ENCODE measurements around the gene TMED1. TPM values are rescaled to one million over a fixed set of nuclear protein-coding genes. Genes with fewer than 3 reads are reported as not detected.

The TMED1 gene
- total RNA-seq, 1 experiment from 2014 or later: 32.3 TPM

DNA sequence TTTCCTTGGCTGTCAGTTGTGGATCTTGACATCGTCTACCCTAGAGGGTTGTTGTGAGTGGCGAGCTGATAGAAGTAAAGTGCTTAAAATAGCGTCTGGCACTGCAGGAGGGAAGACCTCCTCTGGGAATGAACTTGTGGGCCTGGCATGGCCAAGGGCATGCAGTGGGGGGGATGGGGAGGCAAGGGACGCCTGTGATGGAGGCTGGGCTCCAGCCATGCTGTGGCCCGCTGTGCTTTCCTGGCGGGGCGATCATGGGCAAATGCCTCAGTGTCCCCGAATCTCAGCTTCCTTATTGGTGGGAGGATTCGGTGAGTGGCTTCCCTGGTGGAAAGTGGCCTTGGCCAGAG lies 46.1 kb upstream of the TMED1 start:
- TF ChIP-seq, protein P1, sequence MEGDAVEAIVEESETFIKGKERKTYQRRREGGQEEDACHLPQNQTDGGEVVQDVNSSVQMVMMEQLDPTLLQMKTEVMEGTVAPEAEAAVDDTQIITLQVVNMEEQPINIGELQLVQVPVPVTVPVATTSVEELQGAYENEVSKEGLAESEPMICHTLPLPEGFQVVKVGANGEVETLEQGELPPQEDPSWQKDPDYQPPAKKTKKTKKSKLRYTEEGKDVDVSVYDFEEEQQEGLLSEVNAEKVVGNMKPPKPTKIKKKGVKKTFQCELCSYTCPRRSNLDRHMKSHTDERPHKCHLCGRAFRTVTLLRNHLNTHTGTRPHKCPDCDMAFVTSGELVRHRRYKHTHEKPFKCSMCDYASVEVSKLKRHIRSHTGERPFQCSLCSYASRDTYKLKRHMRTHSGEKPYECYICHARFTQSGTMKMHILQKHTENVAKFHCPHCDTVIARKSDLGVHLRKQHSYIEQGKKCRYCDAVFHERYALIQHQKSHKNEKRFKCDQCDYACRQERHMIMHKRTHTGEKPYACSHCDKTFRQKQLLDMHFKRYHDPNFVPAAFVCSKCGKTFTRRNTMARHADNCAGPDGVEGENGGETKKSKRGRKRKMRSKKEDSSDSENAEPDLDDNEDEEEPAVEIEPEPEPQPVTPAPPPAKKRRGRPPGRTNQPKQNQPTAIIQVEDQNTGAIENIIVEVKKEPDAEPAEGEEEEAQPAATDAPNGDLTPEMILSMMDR (conservative IDR thresholded peaks at IDR 0.05): no peak
- peaks cover 3% of the 10 kb centered on the region for H4K20me1 ChIP-seq (ENCODE audit: control insufficient read depth, insufficient read depth, insufficient read length)
- H3K4me2 ChIP-seq (ENCODE audit: insufficient read depth, insufficient read length, low read length): peak overlapping the region; percentile 32
- H3K79me1 ChIP-seq (ENCODE audit: insufficient read depth, low read depth, low read length, poor library complexity, severe bottlenecking): peaks cover 2% of the 10 kb centered on the region
- H2BK20ac ChIP-seq (ENCODE audit: low read depth, low read length, poor library complexity, severe bottlenecking): no peak overlapping the region
- H3K9me3 ChIP-seq (ENCODE audit: control insufficient read depth, low read depth, low read length): no peaks in the 10 kb centered on the region
- H4K91ac ChIP-seq (ENCODE audit: insufficient read length, low read depth, low read length): no peak overlapping the region
- no peaks in the 10 kb centered on the region for H3K23me2 ChIP-seq (ENCODE audit: insufficient read length, low read depth, low read length, poor library complexity, severe bottlenecking)
- peaks cover 54 to 70% of the 10 kb centered on the region in 2 experiments for H3K4me1 Mint-ChIP-seq
- H3K27ac Mint-ChIP-seq: peak overlapping the region; percentile 88 to 97 (median 94); a peak in 4 of 7 replicates
- H2BK15ac ChIP-seq (ENCODE audit: low read depth, low read length): no peak overlapping the region
- no peak overlapping the region for H3K4ac ChIP-seq (ENCODE audit: low read depth, low read length)
- no peak overlapping the region; the same call in 1 of the 2 replicates for H3K14ac ChIP-seq (ENCODE audit: insufficient read depth, low read length)
- peaks cover 16% of the 10 kb centered on the region; the same call in 1 of the 2 replicates for H3K4me1 ChIP-seq (ENCODE audit: insufficient read depth, low read length)
- H3K27ac ChIP-seq (ENCODE audit: insufficient read length, low read depth, low read length): no peak overlapping the region
- no peaks in the 10 kb centered on the region for H3K27me3 Mint-ChIP-seq (ENCODE audit: low read depth)
- no peak overlapping the region for H3T11ph ChIP-seq (ENCODE audit: low read length)
- no peak overlapping the region for H2BK120ac ChIP-seq (ENCODE audit: low read depth, low read length, poor library complexity, severe bottlenecking)
- H3K23ac ChIP-seq (ENCODE audit: insufficient read length, low read depth, low read length): no peak overlapping the region
- DNase-seq: no peak
- no peak overlapping the region for H3K56ac ChIP-seq (ENCODE audit: insufficient read length, low read depth, low read length)
- H4K8ac ChIP-seq (replicated peaks; ENCODE audit: insufficient read length, low read depth, low read length): no peak overlapping the region
- no CpG with 5 or more reads among the region's 9 CpGs for WGBS (ENCODE audit: extremely low coverage, insufficient read length, low lambda C conversion rate)
- no peak overlapping the region for H2AFZ ChIP-seq (ENCODE audit: low read length)
- H3K79me2 ChIP-seq (ENCODE audit: insufficient read depth, low read length): peaks cover 26% of the 10 kb centered on the region; the same call in 1 of the 2 replicates
- H3K27me3 ChIP-seq (ENCODE audit: insufficient read depth, low read length): no peaks in the 10 kb centered on the region
- peak overlapping the region in 1 of 2 experiments; percentile 36; a peak in 1 of 5 replicates for H3K4me3 Mint-ChIP-seq
- no peak overlapping the region for H2BK5ac ChIP-seq (ENCODE audit: insufficient read length, low read length)
- H3K9ac ChIP-seq (ENCODE audit: extremely low read depth, insufficient read length, low read length): no peak overlapping the region
- H3K18ac ChIP-seq (ENCODE audit: insufficient read length, low read depth, low read length): no peak overlapping the region
- no peak overlapping the region for H4K5ac ChIP-seq (ENCODE audit: insufficient read length, low read depth, low read length)
- no peak overlapping the region for H2AK5ac ChIP-seq (ENCODE audit: insufficient read length, low read length)
- peaks cover 3 to 11% (median 5%) of the 10 kb centered on the region in 3 experiments; a peak in 4 of 7 replicates for H3K36me3 Mint-ChIP-seq (ENCODE audit: insufficient read depth in 1 of 3, low read depth in 3 of 3)
- no peaks in the 10 kb centered on the region for H3K9me3 Mint-ChIP-seq
- H2BK12ac ChIP-seq (ENCODE audit: insufficient read length, low read depth, low read length): no peak overlapping the region

All from H9 (cell line).